C4-2B (cell line): ENCODE data around the gene NRN1L.

Experiments
- CTCF ChIP-seq: fragments of 450-650 bp; conservative IDR thresholded peaks from 2 replicates; pipeline ENCODE4 v1.5.1; 2017; ENCODE audit warnings: mild to moderate bottlenecking
- ZFX ChIP-seq: fragments of 450-650 bp; IDR thresholded peaks from 2 replicates; pipeline ENCODE4 v1.6.1; 2017

- TF ChIP-seq CTCF (no peak), ZFX (no peak)
These were observed 13.4 kb upstream of the NRN1L start for GRCh38 chr16:67871256-67871655.
